ENCODE data around the gene POLDIP2. TPM values are rescaled to one million over a fixed set of nuclear protein-coding genes. Genes with fewer than 3 reads are reported as not detected.

POLDIP2 gene
- total and polyA plus RNA-seq, 2 donors (not counting 1 experiment from before 2014, with no cell fraction given): 79.3 to 89.2 TPM

- no peaks in the 10 kb centered on the region for H3K27me3 ChIP-seq (ENCODE audit: control insufficient read depth, insufficient read depth, low read length)
- peak in 1 of 2 donors; percentile 80 for DNase-seq (ENCODE audit: low read depth in 2 of 2)
- no peaks in the 10 kb centered on the region for H3K9me3 ChIP-seq (ENCODE audit: control insufficient read depth, insufficient read depth, low read depth, low read length)
- no peak overlapping the region for H3K9ac ChIP-seq (ENCODE audit: insufficient read depth, low read length)
- TF ChIP-seq EZH2 (IDR thresholded peaks at IDR 0.05; ENCODE audit: low read length, missing control alignments): no peak
- peak; percentile 34 to 60 for TF ChIP-seq CTCF (conservative IDR thresholded peaks at IDR 0.05 in 1 of 2, IDR thresholded peaks at IDR 0.05 in 1 of 2; ENCODE audit: low read depth in 1 of 2, low read length in 2 of 2)
- peak overlapping the region; percentile 17 for H3K4me2 ChIP-seq (ENCODE audit: extremely low read depth, insufficient read depth, low read length)
- H3K36me3 ChIP-seq (ENCODE audit: control insufficient read depth, insufficient read depth, low read length): peaks cover 47% of the 10 kb centered on the region
- peaks cover 17% of the 10 kb centered on the region for H3K4me1 ChIP-seq (ENCODE audit: control insufficient read depth, extremely low read depth, insufficient read depth, low read length)
- H3K27ac ChIP-seq (ENCODE audit: insufficient read depth, low read length): peak overlapping the region; percentile 47
- H2AFZ ChIP-seq (ENCODE audit: low read length): no peak overlapping the region
- no peaks in the 10 kb centered on the region for H4K20me1 ChIP-seq (ENCODE audit: control insufficient read depth, extremely low read depth, insufficient read depth, low read length)
- no peaks in the 10 kb centered on the region for H3K79me2 ChIP-seq (ENCODE audit: control insufficient read depth, insufficient read depth, low read length)
- no peak overlapping the region for H3K4me3 ChIP-seq (replicated peaks in 1 of 4; ENCODE audit: control extremely low read depth in 1 of 4, insufficient read depth in 1 of 4, low read depth in 3 of 4, low read length in 4 of 4)
These were observed 10.5 kb downstream of the POLDIP2 start for GRCh38 chr17:28346746-28347246.

- H3K4me2 ChIP-seq (ENCODE audit: extremely low read depth, insufficient read depth, low read length): no peak overlapping the region
- no peak for TF ChIP-seq CTCF (conservative IDR thresholded peaks at IDR 0.05 in 1 of 2, IDR thresholded peaks at IDR 0.05 in 1 of 2; ENCODE audit: low read depth in 1 of 2, low read length in 2 of 2)
- no peak for TF ChIP-seq EZH2 (IDR thresholded peaks at IDR 0.05; ENCODE audit: low read length, missing control alignments)
- peak in 1 of 2 donors; percentile 72 for DNase-seq (ENCODE audit: low read depth in 2 of 2)
These were observed 11.1 kb downstream of the POLDIP2 start for GRCh38 chr17:28346199-28346580.

GRCh38 chr17:28345419-28346198 lies 11.7 kb downstream of the POLDIP2 start:
- H3K9ac ChIP-seq (ENCODE audit: insufficient read depth, low read length): no peak overlapping the region
- H3K27ac ChIP-seq (ENCODE audit: insufficient read depth, low read length): peak overlapping the region; percentile 47
- H3K4me2 ChIP-seq (ENCODE audit: extremely low read depth, insufficient read depth, low read length): no peak overlapping the region
- H3K9me3 ChIP-seq (ENCODE audit: control insufficient read depth, insufficient read depth, low read depth, low read length): no peaks in the 10 kb centered on the region
- no peaks in the 10 kb centered on the region for H3K27me3 ChIP-seq (ENCODE audit: control insufficient read depth, insufficient read depth, low read length)
- H4K20me1 ChIP-seq (ENCODE audit: control insufficient read depth, extremely low read depth, insufficient read depth, low read length): no peaks in the 10 kb centered on the region
- H3K36me3 ChIP-seq (ENCODE audit: control insufficient read depth, insufficient read depth, low read length): peaks cover 43% of the 10 kb centered on the region
- peaks cover 17% of the 10 kb centered on the region for H3K4me1 ChIP-seq (ENCODE audit: control insufficient read depth, extremely low read depth, insufficient read depth, low read length)
- TF ChIP-seq EZH2 (IDR thresholded peaks at IDR 0.05; ENCODE audit: low read length, missing control alignments) (no peak), CTCF (conservative IDR thresholded peaks at IDR 0.05 in 1 of 2, IDR thresholded peaks at IDR 0.05 in 1 of 2; ENCODE audit: low read depth in 1 of 2, low read length in 2 of 2) (no peak)
- H3K4me3 ChIP-seq (replicated peaks in 1 of 4; ENCODE audit: control extremely low read depth in 1 of 4, insufficient read depth in 1 of 4, low read depth in 3 of 4, low read length in 4 of 4): no peak overlapping the region
- no peak overlapping the region for H2AFZ ChIP-seq (ENCODE audit: low read length)
- H3K79me2 ChIP-seq (ENCODE audit: control insufficient read depth, insufficient read depth, low read length): no peaks in the 10 kb centered on the region
- peak in 1 of 2 donors; percentile 64 for DNase-seq (ENCODE audit: low read depth in 2 of 2)

More at GRCh38 chr17:28346199-28346580, 11.1 kb downstream of the POLDIP2 start:
- H3K79me2 ChIP-seq (ENCODE audit: control insufficient read depth, insufficient read depth, low read length): no peaks in the 10 kb centered on the region
- H3K4me1 ChIP-seq (ENCODE audit: control insufficient read depth, extremely low read depth, insufficient read depth, low read length): peaks cover 17% of the 10 kb centered on the region
- H3K4me3 ChIP-seq (replicated peaks in 1 of 4; ENCODE audit: control extremely low read depth in 1 of 4, insufficient read depth in 1 of 4, low read depth in 3 of 4, low read length in 4 of 4): no peak overlapping the region
- peak overlapping the region; percentile 47 for H3K27ac ChIP-seq (ENCODE audit: insufficient read depth, low read length)
- H4K20me1 ChIP-seq (ENCODE audit: control insufficient read depth, extremely low read depth, insufficient read depth, low read length): no peaks in the 10 kb centered on the region
- H3K9me3 ChIP-seq (ENCODE audit: control insufficient read depth, insufficient read depth, low read depth, low read length): no peaks in the 10 kb centered on the region
- H3K36me3 ChIP-seq (ENCODE audit: control insufficient read depth, insufficient read depth, low read length): peaks cover 45% of the 10 kb centered on the region
- H3K27me3 ChIP-seq (ENCODE audit: control insufficient read depth, insufficient read depth, low read length): no peaks in the 10 kb centered on the region
- H3K9ac ChIP-seq (ENCODE audit: insufficient read depth, low read length): no peak overlapping the region
- no peak overlapping the region for H2AFZ ChIP-seq (ENCODE audit: low read length)

All from fibroblast of lung (primary cell).